SK-N-MC (cell line): ENCODE measurements around the gene TRIML2.
"Not testable (repeated sequence)": the region's sequence is repeated elsewhere in the genome, so short reads cannot be mapped to it uniquely, and the experiment has no call there.

Experiments used
- DNase-seq: peaks from one replicate; pipeline ENCODE4 v3.0.0-alpha.2; 2011; ENCODE audit warnings: low read depth, low spot score
- H3K27ac ChIP-seq: fragments of 200-600 bp; sonication (generic); 2 replicates; pipeline ENCODE4 v1.5.1; 2016; ENCODE audit warnings: mixed run types
- H3K36me3 ChIP-seq: fragments of 200-600 bp; sonication (generic); 2 replicates; pipeline ENCODE4 v1.6.1; 2017; ENCODE audit warnings: antibody characterized with exemption, low read length, mixed read lengths; ENCODE audit not compliant: insufficient read depth
- H3K4me3 ChIP-seq: fragments of 200-600 bp; sonication (generic); 2 replicates; pipeline ENCODE4 v1.5.1; 2016
- H3K9ac ChIP-seq: fragments of 200-600 bp; sonication (generic); 2 replicates; pipeline ENCODE4 v1.8.0; 2017; ENCODE audit warnings: mixed run types, mixed read lengths; ENCODE audit not compliant: insufficient read length
- H3K9me3 ChIP-seq: fragments of 200-600 bp; sonication (generic); 2 replicates; pipeline ENCODE4 v1.6.1; 2017; ENCODE audit warnings: low read depth, mild to moderate bottlenecking, antibody characterized with exemption, low read length, moderate library complexity, mixed read lengths
- EZH2 ChIP-seq: fragments of 200-600 bp; sonication (generic); IDR thresholded peaks from one replicate; pipeline ENCODE4 v1.6.1; 2017; ENCODE audit warnings: antibody characterized with exemption
- FOXP2 ChIP-seq: optimal IDR thresholded peaks from 2 replicates; pipeline ENCODE3; 2011; ENCODE audit warnings: mild to moderate bottlenecking, moderate library complexity; ENCODE audit not compliant: insufficient read depth; ENCODE audit errors: extremely low read length, control extremely low read depth
- POLR2AphosphoS5 ChIP-seq: IDR thresholded peaks from 2 replicates; pipeline ENCODE4 v1.6.1; 2012; ENCODE audit warnings: mild to moderate bottlenecking, low read depth, low read length, borderline replicate concordance

Gene TRIML2

GRCh38 chr4:188078116-188078515, 31.3 kb downstream of the TRIML2 start:
- H3K9ac ChIP-seq = no peak overlapping the region
- TF ChIP-seq FOXP2 (no peak), POLR2AphosphoS5 (no peak), EZH2 (no peak)
- H3K4me3 ChIP-seq = no peak overlapping the region
- DNase-seq = no peak
- no peaks in the 10 kb centered on the region for H3K9me3 ChIP-seq
- no peak overlapping the region for H3K27ac ChIP-seq
- H3K36me3 ChIP-seq = no peaks in the 10 kb centered on the region

GRCh38 chr4:188076169-188076568, 33.2 kb downstream of the TRIML2 start:
- Histone ChIP-seq H3K27ac (no peak overlapping the region), H3K36me3 (no peaks in the 10 kb centered on the region), H3K4me3 (no peak overlapping the region), H3K9me3 (no peaks in the 10 kb centered on the region), H3K9ac (no peak overlapping the region)
- TF ChIP-seq FOXP2 = no peak
- no peak for TF ChIP-seq EZH2
- TF ChIP-seq POLR2AphosphoS5 = no peak
- no peak for DNase-seq

- TF ChIP-seq EZH2 = no peak
- no peak overlapping the region for H3K27ac ChIP-seq
- no peak overlapping the region for H3K9ac ChIP-seq
- DNase-seq = no peak
- no peak overlapping the region for H3K4me3 ChIP-seq
- no peaks in the 10 kb centered on the region for H3K9me3 ChIP-seq
- H3K36me3 ChIP-seq = no peaks in the 10 kb centered on the region
Observed at GRCh38 chr4:188061083-188061482, 48.3 kb downstream of the TRIML2 start.

GRCh38 chr4:188053302-188053701, 56.1 kb downstream of the TRIML2 start:
- DNase-seq = no peak
- Histone ChIP-seq H3K9ac (no peak overlapping the region), H3K4me3 (no peak overlapping the region), H3K36me3 (no peaks in the 10 kb centered on the region), H3K27ac (no peak overlapping the region), H3K9me3 (no peaks in the 10 kb centered on the region)
- TF ChIP-seq EZH2 (no peak), POLR2AphosphoS5 (no peak), FOXP2 (no peak)

GRCh38 chr4:188046657-188047056, 62.7 kb downstream of the TRIML2 start:
- Histone ChIP-seq H3K27ac (no peak overlapping the region), H3K4me3 (no peak overlapping the region), H3K9ac (no peak overlapping the region), H3K9me3 (no peaks in the 10 kb centered on the region), H3K36me3 (no peaks in the 10 kb centered on the region)
- DNase-seq = no peak
- TF ChIP-seq POLR2AphosphoS5 = no peak
- no peak for TF ChIP-seq EZH2
- TF ChIP-seq FOXP2 = no peak

DNA sequence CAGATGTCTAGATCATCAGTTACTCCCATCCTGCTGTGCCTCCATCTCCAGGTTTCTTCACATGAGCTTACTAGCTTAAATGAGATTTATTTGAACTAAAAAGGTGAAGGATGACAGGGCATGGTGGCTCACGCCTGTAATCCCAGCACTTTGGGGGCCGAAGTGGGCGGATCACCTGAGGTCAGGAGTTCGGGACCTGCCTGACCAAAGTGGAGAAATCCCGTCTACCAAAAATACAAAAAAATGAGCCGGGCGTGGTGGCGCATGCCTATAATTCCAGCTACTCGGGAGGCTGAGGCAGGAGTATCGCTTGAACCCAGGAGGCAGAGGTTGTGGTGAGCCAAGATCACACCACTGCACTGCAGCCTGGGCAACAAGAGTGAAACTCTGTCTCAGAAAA, 63.9 kb downstream of the TRIML2 start:
- H3K9ac ChIP-seq, H3K9me3 ChIP-seq, H3K27ac ChIP-seq, DNase-seq, H3K4me3 ChIP-seq, H3K36me3 ChIP-seq: not testable (repeated sequence)

- H3K9me3 ChIP-seq = no peaks in the 10 kb centered on the region
- DNase-seq = no peak
- no peaks in the 10 kb centered on the region for H3K36me3 ChIP-seq
- TF ChIP-seq EZH2 = no peak
- TF ChIP-seq FOXP2 = no peak
- no peak for TF ChIP-seq POLR2AphosphoS5
- H3K9ac ChIP-seq = no peak overlapping the region
- H3K27ac ChIP-seq = no peak overlapping the region
- H3K4me3 ChIP-seq = no peak overlapping the region
Observed at GRCh38 chr4:188043154-188043553, 66.2 kb downstream of the TRIML2 start.

DNA sequence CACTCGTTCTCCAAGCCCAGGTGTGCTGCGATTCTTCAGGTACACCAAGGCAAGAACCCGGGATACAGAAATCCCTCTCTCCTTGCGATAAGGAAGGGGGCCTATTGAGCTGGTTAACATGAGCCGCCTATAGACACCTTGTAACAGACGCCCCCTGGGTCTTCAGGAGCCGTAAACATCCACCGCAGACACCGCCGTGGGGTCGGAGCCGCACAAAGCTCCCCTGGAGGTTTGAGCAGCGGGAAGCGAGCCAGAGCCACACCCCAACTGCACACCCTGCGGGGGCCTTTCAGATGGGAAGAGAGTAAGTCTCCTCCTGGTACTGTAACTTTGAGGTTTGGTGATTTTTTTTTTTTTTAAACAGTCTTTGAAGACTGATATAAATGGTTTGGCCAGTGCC, 67.2 kb downstream of the TRIML2 start:
- no peak for DNase-seq
- TF ChIP-seq EZH2 (no peak), POLR2AphosphoS5 (no peak), FOXP2 (no peak)

GRCh38 chr4:188041721-188042120, 67.7 kb downstream of the TRIML2 start:
- Histone ChIP-seq H3K9ac (no peak overlapping the region), H3K36me3 (no peaks in the 10 kb centered on the region), H3K9me3 (no peaks in the 10 kb centered on the region), H3K27ac (no peak overlapping the region), H3K4me3 (no peak overlapping the region)
- no peak for TF ChIP-seq POLR2AphosphoS5
- no peak for TF ChIP-seq FOXP2
- TF ChIP-seq EZH2 = no peak
- DNase-seq = no peak

More for the DNA sequence above, 67.2 kb downstream of the TRIML2 start:
- no peak overlapping the region for H3K27ac ChIP-seq
- no peak overlapping the region for H3K9ac ChIP-seq
- H3K4me3 ChIP-seq = no peak overlapping the region
- H3K36me3 ChIP-seq = no peaks in the 10 kb centered on the region
- no peaks in the 10 kb centered on the region for H3K9me3 ChIP-seq
